GM15510 (cell line): ENCODE data around the gene MAN1A1.

ENCODE experiments used
- POLR2A ChIP-seq: IDR thresholded peaks from 3 replicates; pipeline ENCODE4 v1.6.1; 2011; ENCODE audit warnings: borderline replicate concordance; ENCODE audit not compliant: insufficient read length; ENCODE audit errors: extremely low read depth

Gene MAN1A1

GRCh38 chr6:119182875-119183274 lies 166.7 kb downstream of the MAN1A1 start:
- no peak for TF ChIP-seq POLR2A

GRCh38 chr6:119182216-119182803 lies 167.3 kb downstream of the MAN1A1 start:
- TF ChIP-seq POLR2A, result no peak

- no peak for TF ChIP-seq POLR2A
Measured at GRCh38 chr6:119181046-119181445, 168.5 kb downstream of the MAN1A1 start.

DNA sequence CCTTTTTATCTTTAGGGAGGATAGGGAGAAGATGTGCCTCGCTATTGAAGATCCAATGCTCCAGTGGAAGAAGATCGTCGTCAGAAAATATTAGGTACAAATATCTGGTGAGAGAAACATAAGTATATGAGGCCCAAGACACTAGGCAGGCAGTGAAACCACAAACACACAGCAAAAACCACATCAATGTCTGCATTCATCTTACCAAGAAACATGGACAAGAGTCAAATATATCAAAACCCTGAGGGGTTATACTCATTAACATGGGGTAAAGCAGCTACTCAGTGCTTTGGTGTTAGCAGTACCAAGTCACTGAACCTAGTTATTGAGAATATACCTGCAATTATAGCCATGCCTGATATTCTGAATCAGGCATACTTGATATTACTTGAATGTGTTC lies 169.7 kb downstream of the MAN1A1 start:
- TF ChIP-seq POLR2A, result no peak

DNA sequence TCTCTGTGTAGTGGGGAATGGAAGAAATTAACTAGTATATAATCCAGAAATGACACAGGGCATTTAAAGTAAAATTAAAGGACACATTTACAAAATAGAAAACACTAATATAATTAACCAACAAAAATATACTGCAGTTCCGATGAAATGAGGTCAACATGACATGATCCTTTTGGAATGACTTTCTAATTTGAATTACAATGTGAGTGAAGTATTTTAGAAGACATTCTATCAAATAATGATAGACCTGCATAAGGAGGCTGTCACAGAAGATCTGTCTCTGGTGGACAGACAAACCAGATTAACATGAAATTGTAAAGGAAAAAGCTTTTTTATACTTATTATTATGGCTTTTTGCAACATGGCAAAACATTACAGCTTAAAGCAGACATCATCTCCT lies 170.5 kb downstream of the MAN1A1 start:
- no peak for TF ChIP-seq POLR2A

DNA sequence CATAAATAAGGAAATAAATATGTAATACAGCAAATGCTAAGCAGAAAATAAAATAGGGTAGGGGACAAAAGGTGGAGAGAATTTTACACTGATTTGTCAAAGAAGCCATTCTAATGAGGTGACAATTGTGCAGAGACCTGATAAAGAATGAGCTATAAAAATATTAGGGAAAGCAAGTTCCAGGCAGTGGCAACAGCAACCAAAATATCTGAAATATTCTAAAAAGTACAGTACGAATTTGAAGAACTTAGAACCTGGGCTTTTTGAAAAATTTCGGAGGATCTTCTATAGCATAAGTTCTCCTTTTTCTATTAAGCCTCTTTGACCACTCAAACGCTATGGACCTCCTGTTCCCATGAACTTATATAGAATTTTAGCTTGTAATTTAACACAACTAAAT lies 173.1 kb downstream of the MAN1A1 start:
- TF ChIP-seq POLR2A, result no peak

DNA sequence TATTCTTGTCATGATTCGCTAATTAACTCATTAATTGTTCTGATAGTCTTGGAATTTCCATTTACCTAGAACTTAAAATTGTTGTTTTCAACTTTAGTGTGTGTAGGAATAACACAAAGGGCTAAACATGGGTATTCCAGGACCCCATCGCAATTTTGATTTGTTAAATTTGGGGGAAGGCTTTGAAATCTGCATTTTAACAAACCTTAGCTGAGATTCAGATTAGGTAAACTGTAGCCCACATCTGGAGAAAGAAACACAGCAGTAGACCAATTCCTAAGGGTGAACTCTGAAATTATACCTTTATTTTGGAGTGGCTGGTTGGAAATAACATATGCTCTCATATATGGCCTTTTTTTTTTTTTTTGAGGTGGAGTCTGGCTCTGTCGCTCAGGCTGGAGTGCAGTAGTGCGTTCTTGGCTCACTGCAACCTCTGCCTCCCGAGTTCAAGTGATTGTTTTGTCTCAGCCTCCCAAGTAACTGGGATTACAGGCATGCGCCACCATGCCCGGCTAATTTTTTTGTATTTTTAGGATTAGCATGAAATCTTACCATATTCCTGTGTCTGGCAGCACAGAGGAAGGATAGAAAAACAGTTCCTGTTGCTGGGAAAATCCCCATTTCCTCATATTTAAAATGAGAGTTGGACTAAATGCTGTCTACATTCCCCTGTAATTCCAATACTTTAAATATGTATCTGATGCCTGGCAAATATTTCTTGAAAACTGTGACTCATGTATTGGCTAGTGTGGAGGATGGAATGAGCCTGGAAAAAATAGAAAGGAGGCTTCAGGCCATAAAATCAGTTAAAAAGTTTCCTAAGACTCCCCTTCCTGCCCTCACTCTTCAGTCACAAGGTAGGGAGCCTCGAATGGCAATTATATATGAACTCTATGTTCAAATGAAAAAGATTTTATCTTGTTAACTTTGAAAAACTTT lies 174.4 kb downstream of the MAN1A1 start:
- no peak for TF ChIP-seq POLR2A

DNA sequence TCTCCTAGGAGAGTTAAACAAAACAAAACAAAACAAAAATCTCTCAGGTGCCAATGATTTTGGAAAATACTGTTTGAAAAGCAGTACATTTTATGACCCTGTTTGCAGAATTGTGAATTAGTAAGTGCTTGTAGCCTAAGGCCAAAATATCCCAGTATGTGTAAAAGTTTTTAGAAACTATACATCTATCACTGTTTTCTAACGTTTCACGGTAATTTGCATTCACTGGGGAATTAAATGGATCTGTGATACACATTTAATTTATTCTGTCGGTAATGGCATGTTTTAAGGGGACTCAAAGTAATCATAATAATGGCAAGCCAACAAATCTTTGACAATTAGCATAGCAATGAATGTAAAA lies 175.5 kb downstream of the MAN1A1 start:
- TF ChIP-seq POLR2A, result no peak

DNA sequence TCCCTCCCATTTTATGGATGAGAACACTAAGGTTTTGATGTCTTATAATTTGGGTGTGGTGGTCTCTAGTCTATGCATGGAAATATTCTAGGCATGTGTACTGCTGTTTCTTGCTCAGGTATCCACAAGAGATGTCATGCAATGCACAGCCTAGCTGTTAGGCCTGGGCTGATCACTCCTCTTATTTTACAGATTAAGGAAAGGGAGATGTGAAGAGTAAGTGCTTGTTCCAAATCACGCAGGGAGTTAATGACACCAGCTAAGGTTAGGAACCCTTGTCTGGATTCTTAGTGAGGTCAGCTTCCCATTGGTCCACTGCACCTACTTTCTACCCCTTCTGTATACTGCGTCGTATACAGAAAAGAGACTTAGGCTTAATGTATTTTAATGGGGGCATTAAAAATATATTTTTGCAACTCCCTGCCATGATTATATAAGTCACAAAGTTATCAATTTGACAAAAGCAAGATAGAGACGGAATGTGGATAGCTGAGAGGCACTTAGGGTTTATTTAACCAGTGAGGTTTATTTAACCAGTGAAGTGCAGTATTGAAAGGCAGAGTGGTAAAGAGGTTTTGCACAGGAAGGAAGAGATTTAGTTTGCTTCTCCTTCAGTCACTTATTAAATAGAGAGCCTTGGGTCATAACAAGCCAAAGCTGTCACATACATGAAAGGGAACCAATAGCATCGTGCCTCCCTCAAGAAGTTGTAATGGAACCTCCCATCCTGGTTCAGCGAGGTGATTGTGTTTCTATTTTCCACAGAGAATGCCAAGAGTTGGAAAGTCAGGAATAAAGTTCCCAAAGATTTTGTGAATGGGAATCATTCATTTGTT lies 176.1 kb downstream of the MAN1A1 start:
- TF ChIP-seq POLR2A, result no peak

GRCh38 chr6:119172824-119173223 lies 176.7 kb downstream of the MAN1A1 start:
- no peak for TF ChIP-seq POLR2A

- no peak for TF ChIP-seq POLR2A
Measured at GRCh38 chr6:119171864-119172588, 177.5 kb downstream of the MAN1A1 start.

GRCh38 chr6:119171088-119171841 lies 178.3 kb downstream of the MAN1A1 start:
- TF ChIP-seq POLR2A, result no peak

DNA sequence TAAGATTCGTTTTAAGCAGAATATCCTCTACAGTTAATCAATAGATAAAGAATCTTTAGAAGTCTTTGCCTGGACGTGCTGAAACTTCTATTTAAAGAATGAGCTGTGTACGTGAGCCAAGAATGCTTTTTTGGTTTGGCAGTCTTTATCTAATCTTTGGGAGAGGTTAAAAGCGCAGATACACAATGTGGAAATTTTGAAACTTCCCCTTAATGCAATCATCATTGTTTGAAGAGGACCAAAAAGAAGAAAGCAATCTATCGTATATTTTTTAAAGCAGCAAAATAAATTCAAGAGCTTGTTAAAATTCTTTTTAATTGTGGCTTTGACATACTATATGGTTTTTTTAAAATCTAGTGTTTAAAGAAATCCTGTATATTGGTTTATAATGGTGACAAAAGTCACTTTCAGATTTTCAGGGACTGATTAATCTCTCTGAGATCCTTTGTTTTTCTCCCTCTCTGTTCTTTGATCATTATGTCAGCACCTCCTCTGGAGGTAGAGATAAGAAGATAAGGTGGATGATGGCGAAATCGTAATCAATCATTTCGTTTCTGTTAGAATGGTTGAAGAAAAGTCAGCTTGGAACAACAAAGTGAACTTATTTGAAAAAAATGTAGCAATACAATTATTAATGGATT lies 179.0 kb downstream of the MAN1A1 start:
- TF ChIP-seq POLR2A, result no peak
